Fibroblast of lung (primary cell): ENCODE measurements around the gene FLNC. TPM values are rescaled to one million over a fixed set of nuclear protein-coding genes. Genes with fewer than 3 reads are reported as not detected.
A peak's percentile ranks its signal among the peaks of the same experiment; 100 is the strongest.

Source experiments
- DNase-seq, 2 donors: peaks; one replicate each; pipeline versions ENCODE4 v3.0.0 to v3.0.0-alpha.2; 2010; ENCODE audit warnings: low read depth in 2 of 2
- H2AFZ ChIP-seq: 2 replicates; pipeline ENCODE4 v1.5.1; 2012; ENCODE audit warnings: low read length, control low read depth, inconsistent platforms
- H3K27ac ChIP-seq: 2 replicates; pipeline ENCODE4 v1.5.1; 2011; ENCODE audit warnings: low read length, control low read depth; ENCODE audit not compliant: insufficient read depth
- H3K27me3 ChIP-seq: 2 replicates; pipeline ENCODE4 v1.5.1; 2011; ENCODE audit warnings: mild to moderate bottlenecking, low read length; ENCODE audit not compliant: control insufficient read depth, insufficient read depth
- H3K36me3 ChIP-seq: 2 replicates; pipeline ENCODE4 v1.5.1; 2011; ENCODE audit warnings: low read length; ENCODE audit not compliant: control insufficient read depth, insufficient read depth
- H3K4me1 ChIP-seq: 2 replicates; pipeline ENCODE4 v1.5.1; 2011; ENCODE audit warnings: low read length; ENCODE audit not compliant: control insufficient read depth, insufficient read depth; ENCODE audit errors: extremely low read depth
- H3K4me2 ChIP-seq: 2 replicates; pipeline ENCODE4 v1.5.1; 2011; ENCODE audit warnings: low read length, control low read depth; ENCODE audit not compliant: insufficient read depth; ENCODE audit errors: extremely low read depth
- H3K4me3 ChIP-seq, 4 experiments: fragments of 200-600 bp in 1 of 4; sonication (generic) in 1 of 4; replicated peaks in 1 of 4; 2 replicates each; pipeline ENCODE4 v1.5.1; 2011 to 2016; ENCODE audit warnings: low read length in 4 of 4, low read depth in 3 of 4, mild to moderate bottlenecking in 3 of 4, control low read depth in 2 of 4, inconsistent platforms in 1 of 4, mixed read lengths in 1 of 4; ENCODE audit not compliant: insufficient read depth in 1 of 4; ENCODE audit errors: control extremely low read depth in 1 of 4
- H3K79me2 ChIP-seq: 2 replicates; pipeline ENCODE4 v1.5.1; 2012; ENCODE audit warnings: mild to moderate bottlenecking, low read length, inconsistent platforms; ENCODE audit not compliant: control insufficient read depth, insufficient read depth
- H3K9ac ChIP-seq: 2 replicates; pipeline ENCODE4 v1.5.1; 2011; ENCODE audit warnings: mild to moderate bottlenecking, low read length, control low read depth; ENCODE audit not compliant: insufficient read depth
- H3K9me3 ChIP-seq: 2 replicates; pipeline ENCODE4 v1.5.1; 2012; ENCODE audit warnings: low read depth, low read length; ENCODE audit not compliant: control insufficient read depth, insufficient read depth
- H4K20me1 ChIP-seq: 2 replicates; pipeline ENCODE4 v1.5.1; 2011; ENCODE audit warnings: low read length; ENCODE audit not compliant: control insufficient read depth, insufficient read depth; ENCODE audit errors: extremely low read depth
- EZH2 ChIP-seq: IDR thresholded peaks from 2 replicates; pipeline ENCODE4 v1.5.1; 2012; ENCODE audit warnings: low read length, control low read depth, mild to moderate bottlenecking; ENCODE audit errors: missing control alignments
- polyA plus RNA-seq, 2 donors: library from polyadenylated mRNA; depleted of rRNA in 1 of 2; stranded (reverse) in 1 of 2; unstranded in 1 of 2; fragments of >200 nt; gene quantifications; 2 replicates each; pipeline ENCODE4 v1.2.1, GENCODE V29; 2011 to 2012; ENCODE audit warnings: missing spikeins in 1 of 2
- total RNA-seq: library from RNA; depleted of rRNA; stranded (reverse); fragments of >200 nt; gene quantifications from 2 replicates; pipeline ENCODE4 v1.2.1, GENCODE V29; 2014
- TF ChIP-seq, protein P1 (sequence below), 2 donors: IDR thresholded peaks in 1 of 2; conservative IDR thresholded peaks in 1 of 2; 1 replicate in 1 of 2; 2 replicates in 1 of 2; pipeline ENCODE4 v1.5.1; 2011 to 2012; ENCODE audit warnings: low read length in 2 of 2, control low read depth in 1 of 2, inconsistent platforms in 1 of 2, low read depth in 1 of 2, mild to moderate bottlenecking in 1 of 2

The FLNC gene
- total and polyA plus RNA-seq, 2 donors (not counting 1 experiment from before 2014, with no cell fraction given): 29.3 to 191 TPM

- no peak for DNase-seq
- no peaks in the 10 kb centered on the region for H3K27me3 ChIP-seq
- no peaks in the 10 kb centered on the region for H3K36me3 ChIP-seq
- no peaks in the 10 kb centered on the region for H3K9me3 ChIP-seq
- no peak overlapping the region for H3K4me3 ChIP-seq
- TF ChIP-seq EZH2: no peak
- TF ChIP-seq, protein P1, sequence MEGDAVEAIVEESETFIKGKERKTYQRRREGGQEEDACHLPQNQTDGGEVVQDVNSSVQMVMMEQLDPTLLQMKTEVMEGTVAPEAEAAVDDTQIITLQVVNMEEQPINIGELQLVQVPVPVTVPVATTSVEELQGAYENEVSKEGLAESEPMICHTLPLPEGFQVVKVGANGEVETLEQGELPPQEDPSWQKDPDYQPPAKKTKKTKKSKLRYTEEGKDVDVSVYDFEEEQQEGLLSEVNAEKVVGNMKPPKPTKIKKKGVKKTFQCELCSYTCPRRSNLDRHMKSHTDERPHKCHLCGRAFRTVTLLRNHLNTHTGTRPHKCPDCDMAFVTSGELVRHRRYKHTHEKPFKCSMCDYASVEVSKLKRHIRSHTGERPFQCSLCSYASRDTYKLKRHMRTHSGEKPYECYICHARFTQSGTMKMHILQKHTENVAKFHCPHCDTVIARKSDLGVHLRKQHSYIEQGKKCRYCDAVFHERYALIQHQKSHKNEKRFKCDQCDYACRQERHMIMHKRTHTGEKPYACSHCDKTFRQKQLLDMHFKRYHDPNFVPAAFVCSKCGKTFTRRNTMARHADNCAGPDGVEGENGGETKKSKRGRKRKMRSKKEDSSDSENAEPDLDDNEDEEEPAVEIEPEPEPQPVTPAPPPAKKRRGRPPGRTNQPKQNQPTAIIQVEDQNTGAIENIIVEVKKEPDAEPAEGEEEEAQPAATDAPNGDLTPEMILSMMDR (conservative IDR thresholded peaks at IDR 0.05 in 1 of 2, IDR thresholded peaks at IDR 0.05 in 1 of 2; ENCODE audit: low read depth in 1 of 2, low read length in 2 of 2): no peak
- H3K4me2 ChIP-seq: no peak overlapping the region
- H2AFZ ChIP-seq: no peak overlapping the region
- H3K27ac ChIP-seq: no peak overlapping the region
- H3K79me2 ChIP-seq: no peaks in the 10 kb centered on the region
- H4K20me1 ChIP-seq: no peaks in the 10 kb centered on the region
- H3K9ac ChIP-seq: no peak overlapping the region
- H3K4me1 ChIP-seq: no peaks in the 10 kb centered on the region
Observed at GRCh38 chr7:128894101-128894440, 63.9 kb downstream of the FLNC start.

DNA sequence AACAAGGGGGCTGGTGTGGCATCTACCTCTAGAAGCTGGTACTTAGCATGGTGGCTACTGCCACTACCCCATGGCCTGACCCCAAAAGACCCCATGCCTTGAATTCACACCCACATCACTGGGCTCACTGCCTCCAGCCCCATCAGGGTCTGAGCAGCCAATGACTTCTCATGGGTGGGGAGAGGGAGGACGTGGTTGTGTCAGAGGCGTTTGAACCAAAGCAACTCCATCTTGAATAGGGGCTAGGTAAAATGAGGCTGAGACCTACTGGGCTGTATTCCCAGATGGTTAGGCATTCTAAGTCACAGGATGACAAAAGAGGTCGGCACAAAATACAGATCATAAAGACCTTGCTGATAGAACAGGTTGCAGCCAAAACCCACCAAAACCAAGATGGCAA, 65.1 kb downstream of the FLNC start:
- Histone ChIP-seq H3K4me2 (no peak overlapping the region), H3K27ac (no peak overlapping the region), H2AFZ (no peak overlapping the region), H3K36me3 (no peaks in the 10 kb centered on the region), H3K4me3 (no peak overlapping the region), H3K79me2 (no peaks in the 10 kb centered on the region), H4K20me1 (no peaks in the 10 kb centered on the region), H3K4me1 (no peaks in the 10 kb centered on the region), H3K9ac (no peak overlapping the region), H3K27me3 (no peaks in the 10 kb centered on the region), H3K9me3 (no peaks in the 10 kb centered on the region)
- TF ChIP-seq EZH2: no peak
- TF ChIP-seq, protein P1 (conservative IDR thresholded peaks at IDR 0.05 in 1 of 2, IDR thresholded peaks at IDR 0.05 in 1 of 2; ENCODE audit: low read depth in 1 of 2, low read length in 2 of 2): no peak
- DNase-seq: no peak

DNA sequence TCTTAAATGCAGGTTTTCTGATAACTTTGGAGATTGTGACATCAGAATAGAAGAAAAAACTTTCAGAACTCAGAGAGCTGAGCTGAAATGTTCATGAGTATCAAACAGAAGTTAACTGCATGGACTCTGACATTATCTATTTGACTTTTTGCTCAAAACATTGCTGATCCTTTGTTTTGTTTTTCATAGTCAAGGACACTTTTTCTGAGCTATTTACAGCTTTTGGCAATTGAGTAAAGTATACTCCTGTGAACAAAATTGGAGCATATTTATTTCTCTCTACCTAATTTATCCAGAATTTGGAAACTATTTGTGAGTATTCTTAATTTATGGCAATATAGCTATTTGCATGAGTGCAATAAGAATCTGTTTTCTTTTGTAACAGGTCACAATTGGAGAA, 69.2 kb downstream of the FLNC start:
- H3K4me1 ChIP-seq: no peaks in the 10 kb centered on the region
- H3K4me3 ChIP-seq: no peak overlapping the region
- H3K9me3 ChIP-seq: no peaks in the 10 kb centered on the region
- H3K9ac ChIP-seq: no peak overlapping the region
- H3K4me2 ChIP-seq: no peak overlapping the region
- H4K20me1 ChIP-seq: no peaks in the 10 kb centered on the region
- no peak overlapping the region for H3K27ac ChIP-seq
- TF ChIP-seq, protein P1 (conservative IDR thresholded peaks at IDR 0.05 in 1 of 2, IDR thresholded peaks at IDR 0.05 in 1 of 2; ENCODE audit: low read depth in 1 of 2, low read length in 2 of 2): no peak
- no peak for TF ChIP-seq EZH2
- DNase-seq: peak in 1 of 2 donors; percentile 11
- H3K27me3 ChIP-seq: no peaks in the 10 kb centered on the region
- no peak overlapping the region for H2AFZ ChIP-seq
- H3K36me3 ChIP-seq: no peaks in the 10 kb centered on the region
- no peaks in the 10 kb centered on the region for H3K79me2 ChIP-seq
